Stimulated activated CD8-positive, alpha-beta memory T cell treated with anti-CD3 and anti-CD28 coated beads, Interleukin-4, amount 100 ng/mL, for 1 hour (primary cell): ENCODE measurements around the gene SRM.
"Not testable (repeated sequence)": the region's sequence is repeated elsewhere in the genome, so short reads cannot be mapped to it uniquely, and the experiment has no call there.

Experiments used
- DNase-seq, 2 donors: peaks; one replicate each; pipeline ENCODE4 v3.0.0-alpha.2; 2020; ENCODE audit warnings: low read depth in 2 of 2, low spot score in 1 of 2

The SRM gene

DNA sequence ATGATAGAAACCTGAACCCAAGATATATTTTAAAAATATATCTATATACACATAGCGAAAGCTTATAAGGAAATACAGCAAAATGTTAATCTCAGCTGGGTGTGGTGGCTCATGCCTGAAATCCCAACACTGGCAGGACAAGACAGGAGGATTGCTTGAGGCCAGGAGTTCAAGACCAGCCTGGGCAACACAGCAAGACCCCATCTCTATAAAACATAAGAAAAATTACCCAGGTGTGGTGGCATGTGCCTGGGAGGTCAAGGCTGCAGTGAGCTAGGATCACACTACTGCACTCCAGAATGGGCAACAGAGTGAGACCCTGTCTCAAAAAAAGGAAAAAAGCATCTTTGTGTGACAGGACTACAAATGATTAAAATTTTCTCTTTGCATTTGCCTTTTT lies 6.0 kb upstream of the SRM start:
- no peak for DNase-seq

- DNase-seq: no peak
Observed at GRCh38 chr1:11064942-11065341, 5.1 kb upstream of the SRM start.

GRCh38 chr1:11063937-11064537 lies 4.2 kb upstream of the SRM start:
- not testable (repeated sequence) for DNase-seq

DNA sequence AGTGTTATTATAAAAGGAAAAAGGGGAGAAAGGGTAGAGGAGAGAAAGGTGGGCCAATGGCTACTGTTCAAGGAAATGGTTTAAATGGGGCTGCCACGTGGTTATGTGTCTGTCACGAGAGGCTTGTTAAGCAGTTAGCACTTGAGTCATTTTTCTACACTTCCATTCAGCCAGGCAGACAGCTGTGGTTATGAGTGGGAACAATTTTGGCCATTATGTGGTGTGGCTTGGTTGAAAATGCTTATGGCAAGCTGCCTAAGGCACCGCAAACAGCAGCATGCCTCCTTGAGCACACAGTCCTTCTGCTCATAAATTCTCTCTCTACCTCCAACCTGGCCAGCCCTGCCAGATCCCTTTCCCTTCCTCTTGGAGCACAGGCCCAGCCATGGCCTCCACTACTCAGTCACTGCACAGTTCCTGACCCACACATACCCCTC lies 3.2 kb upstream of the SRM start:
- no peak for DNase-seq

DNA sequence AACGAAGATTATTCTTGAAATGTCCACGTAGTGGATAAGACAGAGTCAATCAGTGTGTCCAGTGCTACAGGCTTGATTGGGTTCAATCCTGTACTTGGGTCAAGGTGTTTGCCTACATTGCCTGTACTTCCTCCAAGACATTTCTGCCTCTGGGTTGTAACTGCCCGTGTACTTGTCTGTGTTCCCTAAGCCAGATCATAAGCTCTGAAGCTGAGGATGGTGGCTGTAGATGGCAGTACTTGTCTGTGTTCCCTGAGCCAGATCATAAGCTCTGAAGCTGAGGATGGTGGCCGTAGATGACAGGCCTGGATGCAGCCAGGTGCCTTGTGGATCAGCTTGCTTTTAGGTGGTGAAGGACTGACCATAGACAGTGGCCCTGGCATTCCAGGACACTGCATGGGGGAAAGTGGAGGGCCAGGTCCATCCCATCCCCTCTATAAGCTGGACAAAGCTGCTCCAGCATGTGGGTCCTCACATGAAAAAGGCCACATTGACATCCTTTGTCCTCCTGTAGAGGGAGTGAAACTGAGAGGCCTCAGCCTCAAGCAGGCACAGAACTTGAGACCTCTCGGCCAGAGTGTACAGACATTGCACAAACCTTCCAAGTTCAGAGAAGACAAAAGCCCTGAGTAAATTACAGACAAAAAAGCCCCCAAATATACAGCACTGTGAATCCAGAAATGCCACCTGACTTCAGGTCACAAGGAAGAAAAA lies 2.0 kb upstream of the SRM start:
- DNase-seq: no peak

DNA sequence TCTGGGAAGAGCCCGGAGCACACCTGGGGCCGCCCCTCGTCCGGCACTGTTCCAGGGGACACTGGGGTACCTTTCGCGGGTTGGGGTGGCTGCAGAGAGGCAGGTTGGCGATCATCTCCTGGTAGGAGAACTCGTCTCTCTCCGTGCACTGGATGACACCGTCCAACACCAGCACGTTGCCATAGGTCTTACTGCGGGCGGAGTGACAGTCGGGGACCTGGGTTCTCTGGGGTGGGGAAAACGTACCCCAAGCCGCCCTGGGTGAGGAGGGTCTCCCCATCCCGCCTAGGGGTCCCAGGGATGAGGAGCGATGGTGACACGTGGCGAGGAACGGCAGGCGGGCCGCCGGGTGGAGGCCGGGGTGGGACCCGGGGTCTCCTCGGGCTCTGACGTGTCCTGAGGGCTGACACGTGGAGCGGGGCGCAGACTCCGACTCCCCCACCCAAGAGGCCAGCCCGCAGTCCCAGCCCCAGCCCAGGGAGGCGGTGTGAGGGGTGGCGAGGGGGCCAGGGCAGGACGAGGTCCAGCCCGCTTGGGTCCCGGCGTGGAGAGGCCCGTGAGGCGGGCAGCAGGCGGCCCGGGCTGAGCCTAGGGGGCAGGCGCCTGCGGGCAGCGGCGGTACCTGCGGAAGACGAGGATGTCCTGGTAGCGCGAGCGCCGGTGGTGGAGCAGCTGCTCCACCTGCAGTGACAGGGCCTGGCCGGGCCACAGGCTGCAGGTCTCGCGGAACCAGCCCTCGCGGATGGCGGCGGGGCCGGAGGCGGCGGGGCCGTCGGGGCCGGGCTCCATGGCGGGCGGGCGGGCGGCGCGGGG lies 457 bp downstream of the SRM start:
- no peak for DNase-seq

DNA sequence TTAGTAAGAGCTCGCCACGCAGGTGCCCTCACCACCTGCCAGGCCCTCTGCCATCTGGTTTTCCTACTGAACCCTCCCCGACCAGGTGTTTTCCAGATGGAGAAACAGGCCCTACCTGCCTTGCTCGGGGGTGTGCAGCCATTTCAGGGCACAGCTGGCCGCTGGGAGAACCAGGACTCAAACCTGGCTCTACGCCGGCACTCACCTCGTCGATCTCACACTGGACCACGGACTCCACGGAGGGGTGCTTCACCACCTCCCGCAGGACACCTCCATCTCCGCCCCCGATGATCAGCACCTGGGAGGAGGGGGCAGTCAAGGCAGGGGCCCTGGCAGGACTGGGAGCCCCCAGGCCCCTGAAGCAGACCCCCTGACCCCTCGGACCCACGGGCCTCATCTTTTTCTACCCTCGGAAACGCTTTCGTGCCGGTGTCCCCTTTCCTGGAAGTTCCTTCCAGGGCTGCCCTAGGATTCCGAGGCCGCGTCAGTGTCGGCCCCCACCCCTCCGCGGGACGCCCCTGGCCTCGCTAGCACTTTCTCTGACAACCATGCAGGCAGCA lies 1.1 kb downstream of the SRM start:
- no peak for DNase-seq

GRCh38 chr1:11058026-11058425 lies 1.8 kb downstream of the SRM start:
- DNase-seq: no peak

DNA sequence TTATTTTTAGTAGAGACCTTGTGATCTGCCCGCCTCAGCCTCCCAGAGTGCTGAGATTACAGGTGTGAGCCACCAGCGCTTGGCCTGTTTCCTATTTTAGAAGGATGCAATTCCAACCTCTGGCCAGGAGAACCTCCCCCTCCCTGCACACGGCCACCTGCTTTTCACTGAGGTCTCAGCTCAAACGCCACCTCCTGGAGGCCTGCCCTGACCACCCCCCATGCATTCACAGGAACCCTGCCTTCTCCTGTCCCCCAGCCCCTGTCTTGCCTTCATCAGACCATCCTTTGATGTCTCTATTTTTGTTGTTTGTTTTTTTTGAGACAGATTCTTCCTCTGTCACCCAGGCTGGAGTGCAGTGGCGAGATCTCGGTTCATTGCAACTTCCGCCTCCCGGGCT lies 2.3 kb downstream of the SRM start:
- no peak for DNase-seq

DNA sequence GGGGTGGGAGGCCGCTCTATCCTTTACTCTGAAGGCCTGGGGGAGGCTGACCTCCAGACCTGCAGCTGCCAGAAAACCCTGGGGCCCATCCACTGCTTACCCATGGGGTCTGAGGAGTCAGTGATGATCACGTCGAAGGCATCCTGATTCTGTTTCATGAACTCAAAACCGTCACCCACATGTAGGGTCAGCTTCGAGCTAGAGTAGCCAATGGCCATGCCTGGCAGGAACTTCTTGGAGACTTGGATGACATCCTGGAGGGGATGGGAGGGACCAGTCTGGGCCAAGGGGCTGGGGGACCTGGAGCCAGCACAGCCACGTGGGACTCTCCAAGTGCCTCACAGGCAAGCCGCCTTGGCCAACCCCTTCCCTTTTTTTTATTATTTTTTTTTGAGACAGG lies 3.3 kb downstream of the SRM start:
- DNase-seq: no peak

- DNase-seq: no peak
Observed at GRCh38 chr1:11055676-11056075, 4.1 kb downstream of the SRM start.

GRCh38 chr1:11054666-11055065 lies 5.2 kb downstream of the SRM start:
- no peak for DNase-seq

DNA sequence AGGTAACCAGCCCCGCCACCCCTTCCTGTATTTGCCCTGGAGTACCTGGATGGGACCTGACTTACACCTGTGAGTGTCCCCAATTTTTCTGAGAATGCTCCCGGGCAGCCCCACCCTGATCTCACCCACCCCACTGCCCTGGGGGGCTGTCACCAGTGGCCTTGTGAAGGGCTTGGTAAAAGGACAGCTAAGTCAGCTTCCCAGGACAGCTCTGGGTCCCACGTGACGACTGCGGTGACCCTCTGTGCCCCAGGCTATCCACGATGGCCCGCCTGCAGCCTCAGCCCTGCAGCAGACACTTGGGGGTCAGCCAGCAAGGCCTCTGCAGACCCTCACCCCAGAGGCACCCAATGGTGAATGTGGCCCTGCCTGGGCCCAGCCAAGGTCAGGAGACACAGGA lies 5.6 kb downstream of the SRM start:
- no peak for DNase-seq

DNA sequence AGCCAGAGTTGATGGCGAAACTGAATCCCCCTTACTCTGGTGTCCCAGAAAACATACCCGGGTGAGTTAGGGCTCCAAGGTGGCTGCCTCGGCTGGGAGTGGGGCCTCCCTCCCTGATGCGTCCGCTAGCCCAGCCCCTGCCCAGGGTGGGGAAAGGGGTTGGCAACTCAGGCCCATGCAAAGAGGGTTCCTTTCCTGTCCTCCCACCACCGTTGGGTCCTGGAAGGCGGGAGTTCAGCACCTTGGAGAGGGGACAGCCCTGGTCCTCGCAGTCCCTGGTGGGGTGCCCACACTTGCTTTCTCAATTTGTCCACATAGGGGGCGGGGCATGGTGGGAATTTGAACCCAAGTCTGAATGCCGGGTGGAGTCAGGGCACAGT lies 6.1 kb downstream of the SRM start:
- DNase-seq: no peak

DNA sequence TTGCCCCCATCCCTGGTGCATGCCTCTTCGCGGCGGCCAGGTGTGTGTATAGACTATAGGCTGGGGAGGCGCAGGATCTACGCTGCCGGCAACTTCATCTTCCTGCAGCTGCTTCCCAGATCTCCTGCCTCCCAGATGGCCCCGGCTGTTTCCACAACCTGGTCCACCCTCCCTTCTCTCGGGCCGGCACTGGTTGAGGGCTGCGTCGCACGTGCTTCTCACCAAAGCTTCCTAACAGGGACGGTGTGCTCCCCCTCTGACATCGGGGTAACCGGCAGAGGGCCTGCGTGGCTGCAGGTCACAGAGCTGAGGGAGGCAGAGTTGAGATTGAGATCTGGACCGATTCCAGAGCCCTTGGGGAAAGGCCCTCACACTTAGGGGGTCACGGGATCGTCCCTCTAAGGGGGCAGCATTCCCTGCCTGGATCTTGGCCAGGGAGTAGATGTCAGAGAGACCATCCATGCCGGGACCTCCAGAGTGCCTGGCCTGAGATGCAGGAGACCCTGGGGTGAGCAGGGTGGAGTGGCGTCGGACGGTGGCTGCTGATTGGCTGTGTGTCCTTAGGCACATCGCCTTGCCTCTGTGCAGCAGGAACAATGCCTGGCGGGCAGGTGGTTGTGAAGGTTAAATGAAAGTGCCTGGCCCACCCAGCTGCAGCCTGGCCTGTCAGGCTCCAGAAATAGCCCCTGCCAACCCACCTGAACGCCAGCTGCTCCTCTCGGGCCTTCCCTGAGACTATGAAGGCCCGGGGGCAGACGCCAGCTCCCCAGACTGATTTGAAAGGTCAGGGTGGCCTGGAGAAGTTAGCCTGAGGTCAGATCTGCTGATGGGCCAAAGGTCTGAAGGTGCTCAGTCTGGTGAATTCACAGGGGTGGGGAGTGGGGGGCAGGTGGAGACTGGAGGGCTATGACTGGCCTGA lies 6.7 kb downstream of the SRM start:
- DNase-seq: no peak

GRCh38 chr1:11051781-11052511 lies 7.9 kb downstream of the SRM start:
- DNase-seq: no peak

DNA sequence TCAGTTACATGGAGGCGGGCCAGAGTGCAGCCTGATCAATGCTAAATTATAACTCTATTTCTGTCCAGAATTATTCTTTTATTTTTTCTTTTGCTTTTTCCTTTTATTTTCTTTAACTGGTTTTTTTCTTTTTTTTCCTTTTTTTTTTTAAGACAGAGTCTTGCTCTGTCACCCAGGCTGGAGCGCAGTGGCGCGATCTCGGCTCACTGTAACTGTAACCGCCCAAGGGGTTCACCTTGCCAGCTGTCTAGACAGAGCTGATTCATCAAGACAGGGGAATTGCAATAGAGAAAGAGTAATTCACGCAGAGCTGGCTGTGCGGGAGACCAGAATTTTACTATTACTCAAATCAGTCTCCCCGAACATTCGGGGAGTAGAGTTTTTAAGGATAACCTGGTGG lies 8.7 kb downstream of the SRM start:
- not testable (repeated sequence) for DNase-seq

DNA sequence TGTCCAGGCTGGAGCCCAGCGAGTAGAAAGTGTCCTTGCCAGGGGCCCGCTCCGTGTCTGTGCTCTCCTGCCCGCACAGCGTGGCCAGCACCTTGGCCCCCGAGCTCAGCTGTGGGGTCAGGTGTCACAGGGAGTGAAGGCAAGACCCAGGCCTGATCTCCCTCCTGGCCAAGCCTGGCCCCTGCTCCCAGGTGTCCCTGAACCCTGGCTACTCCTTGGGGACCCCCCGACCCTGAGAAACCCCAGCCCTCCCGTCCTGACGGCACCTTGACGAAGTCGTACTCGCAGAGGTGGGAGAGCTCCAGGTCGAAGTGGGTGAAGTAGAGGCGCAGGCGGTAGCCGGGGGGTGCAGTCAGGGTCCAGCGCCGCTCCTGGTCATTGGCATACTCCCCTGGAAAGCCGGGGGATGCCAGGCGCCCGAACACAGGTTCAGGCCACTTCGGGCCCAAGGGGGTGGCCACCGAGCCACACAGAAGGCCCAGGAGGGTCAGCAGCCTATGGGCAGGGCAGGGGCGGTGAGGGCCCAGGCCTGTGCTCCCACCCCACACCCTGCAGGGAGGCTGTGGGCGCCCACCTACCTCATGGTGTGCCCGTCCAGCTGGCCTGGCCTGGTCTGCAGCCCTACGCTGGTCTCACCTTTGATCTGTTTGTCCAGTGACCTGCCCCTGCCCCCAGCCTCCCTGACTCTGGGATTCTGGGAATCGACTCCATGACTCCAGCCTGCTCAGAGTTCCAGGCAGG lies 13.0 kb downstream of the SRM start, which contains the start of gene MASP2:
TSS of gene MASP2 (minus strand) at position 615 of the 741 bp plus-strand sequence. CDS start at position 583, 32 bp downstream.
- DNase-seq: no peak

DNA sequence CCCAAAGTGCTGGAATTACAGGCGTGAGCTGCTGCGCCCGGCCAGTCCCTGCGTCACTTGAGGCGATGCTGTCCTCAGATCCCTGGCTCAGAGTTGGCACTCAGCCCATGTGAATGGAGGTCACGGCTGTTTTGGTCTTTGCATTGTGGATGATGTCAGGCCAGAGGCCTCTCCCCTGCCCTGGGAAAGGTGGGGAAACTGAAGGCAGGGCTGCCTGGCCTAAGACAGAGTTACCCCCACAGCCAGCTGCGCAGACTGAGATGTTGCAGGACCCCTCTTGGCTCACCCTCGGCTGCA lies 13.6 kb downstream of the SRM start:
- no peak for DNase-seq
